Gastrocnemius medialis (tissue), 4 donors: Measurements from ENCODE around the gene FCHSD2.

Experiments used
- POLR2A ChIP-seq, 2 donors: fragments of 450-650 bp; IDR thresholded peaks; one replicate each; pipeline ENCODE4 v1.6.1; 2017; ENCODE audit warnings: antibody characterized with exemption in 2 of 2, mild to moderate bottlenecking in 2 of 2, moderate library complexity in 2 of 2
- TF ChIP-seq, protein P1 (sequence below), 5 experiments: fragments of 450-650 bp in 3 of 5; fragments of 200-600 bp in 2 of 5; sonication (generic) in 2 of 5; IDR thresholded peaks in 4 of 5; conservative IDR thresholded peaks in 1 of 5; 1 replicate in 4 of 5; 2 replicates in 1 of 5; pipeline ENCODE4 v1.5.1; 2016 to 2019; ENCODE audit warnings: antibody characterized with exemption in 5 of 5, mild to moderate bottlenecking in 3 of 5, moderate library complexity in 3 of 5

DNA sequence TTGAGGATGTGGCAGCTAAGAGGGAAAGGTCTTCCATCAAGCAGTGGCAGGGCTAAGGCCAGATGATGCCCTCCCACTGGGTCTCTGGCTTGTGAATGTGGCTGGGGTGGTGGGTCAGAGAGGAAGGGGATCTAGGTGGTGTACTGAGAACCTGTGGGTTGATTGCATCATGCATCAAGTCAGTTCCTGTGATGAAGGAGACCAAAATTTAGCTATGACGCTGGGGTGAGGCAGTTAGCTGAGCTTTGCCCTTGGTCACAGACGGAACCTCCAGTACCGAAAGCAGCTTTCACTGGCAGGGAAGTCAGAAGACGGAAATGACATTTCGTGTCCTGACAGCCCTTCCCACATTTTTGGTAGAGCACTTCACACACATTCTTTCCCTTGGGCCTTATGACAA lies 307.2 kb downstream of the FCHSD2 start:
- TF ChIP-seq, protein P1, sequence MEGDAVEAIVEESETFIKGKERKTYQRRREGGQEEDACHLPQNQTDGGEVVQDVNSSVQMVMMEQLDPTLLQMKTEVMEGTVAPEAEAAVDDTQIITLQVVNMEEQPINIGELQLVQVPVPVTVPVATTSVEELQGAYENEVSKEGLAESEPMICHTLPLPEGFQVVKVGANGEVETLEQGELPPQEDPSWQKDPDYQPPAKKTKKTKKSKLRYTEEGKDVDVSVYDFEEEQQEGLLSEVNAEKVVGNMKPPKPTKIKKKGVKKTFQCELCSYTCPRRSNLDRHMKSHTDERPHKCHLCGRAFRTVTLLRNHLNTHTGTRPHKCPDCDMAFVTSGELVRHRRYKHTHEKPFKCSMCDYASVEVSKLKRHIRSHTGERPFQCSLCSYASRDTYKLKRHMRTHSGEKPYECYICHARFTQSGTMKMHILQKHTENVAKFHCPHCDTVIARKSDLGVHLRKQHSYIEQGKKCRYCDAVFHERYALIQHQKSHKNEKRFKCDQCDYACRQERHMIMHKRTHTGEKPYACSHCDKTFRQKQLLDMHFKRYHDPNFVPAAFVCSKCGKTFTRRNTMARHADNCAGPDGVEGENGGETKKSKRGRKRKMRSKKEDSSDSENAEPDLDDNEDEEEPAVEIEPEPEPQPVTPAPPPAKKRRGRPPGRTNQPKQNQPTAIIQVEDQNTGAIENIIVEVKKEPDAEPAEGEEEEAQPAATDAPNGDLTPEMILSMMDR (IDR thresholded peaks at IDR 0.05 in 4 of 5, conservative IDR thresholded peaks at IDR 0.05 in 1 of 5), result no peak
- no peak for TF ChIP-seq POLR2A (IDR thresholded peaks at IDR 0.05)
